ENCODE measurements around the gene FOSL2. TPM values are rescaled to one million over a fixed set of nuclear protein-coding genes. Genes with fewer than 3 reads are reported as not detected.

The FOSL2 gene
- polyA plus RNA-seq, 1 donor (not counting 4 experiments of a cell fraction or from before 2014, with no cell fraction given) = 24.1 TPM

GRCh38 chr2:28411166-28411755 lies 18.6 kb downstream of the FOSL2 start:
- dilution Hi-C loops (cut with MboI; ENCODE audit: extremely low pct_ligation_motif_present, low sequenced_read_pairs) = no loop called here
- DNase-seq (ENCODE audit: low read depth, low spot score) (no peak), FAIRE-seq (no peak)
- Histone ChIP-seq H3K79me2 (ENCODE audit: control insufficient read depth, insufficient read depth, low read length) (peaks cover 15% of the 10 kb centered on the region), H3K27ac (ENCODE audit: control insufficient read depth, insufficient read depth, low read length) (no peak overlapping the region), H3K9ac (ENCODE audit: control insufficient read depth, extremely low read depth, insufficient read depth, low read length) (no peak overlapping the region), H4K20me1 (ENCODE audit: control insufficient read depth, extremely low read depth, insufficient read depth, low read length) (peaks cover 2% of the 10 kb centered on the region), H3K9me1 (ENCODE audit: control insufficient read depth, extremely low read depth, insufficient read depth, low read length) (peaks cover 9% of the 10 kb centered on the region), H3K4me3 (ENCODE audit: control insufficient read depth in 2 of 3, extremely low read depth in 1 of 3, insufficient read depth in 2 of 3, low read depth in 1 of 3, low read length in 3 of 3) (no peak overlapping the region), H2AFZ (ENCODE audit: control insufficient read depth, low read length) (no peak overlapping the region), H3K27me3 (ENCODE audit: control insufficient read depth, extremely low read depth, insufficient read depth, low read length) (no peaks in the 10 kb centered on the region), H3K4me1 (ENCODE audit: control insufficient read depth, extremely low read depth, insufficient read depth, low read length) (peaks cover 32% of the 10 kb centered on the region), H3K36me3 (ENCODE audit: control insufficient read depth in 2 of 2, extremely low read depth in 1 of 2, insufficient read depth in 2 of 2, low read length in 2 of 2) (peaks cover 58 to 71% of the 10 kb centered on the region in 2 experiments), H3K9me3 (ENCODE audit: control insufficient read depth, low read depth, low read length) (no peaks in the 10 kb centered on the region), H3K4me2 (ENCODE audit: control insufficient read depth, extremely low read depth, insufficient read depth, low read depth, low read length) (no peak overlapping the region)
- TF ChIP-seq EZH2 (IDR thresholded peaks at IDR 0.05; ENCODE audit: low read length) (no peak), CTCF (optimal IDR thresholded peaks at IDR 0.05 in 1 of 3, IDR thresholded peaks at IDR 0.05 in 1 of 3, conservative IDR thresholded peaks at IDR 0.05 in 1 of 3; ENCODE audit: extremely low read depth in 1 of 3, insufficient read depth in 2 of 3, low read length in 3 of 3) (no peak)

- DNase-seq (ENCODE audit: low read depth, low spot score) = no peak
- H3K27me3 ChIP-seq (ENCODE audit: control insufficient read depth, extremely low read depth, insufficient read depth, low read length) = no peaks in the 10 kb centered on the region
- dilution Hi-C loops (cut with MboI; ENCODE audit: extremely low pct_ligation_motif_present, low sequenced_read_pairs) = no loop called here
- TF ChIP-seq CTCF (optimal IDR thresholded peaks at IDR 0.05 in 1 of 3, IDR thresholded peaks at IDR 0.05 in 1 of 3, conservative IDR thresholded peaks at IDR 0.05 in 1 of 3; ENCODE audit: extremely low read depth in 1 of 3, insufficient read depth in 2 of 3, low read length in 3 of 3) = no peak
- no peak for TF ChIP-seq EZH2 (IDR thresholded peaks at IDR 0.05; ENCODE audit: low read length)
- H3K9ac ChIP-seq (ENCODE audit: control insufficient read depth, extremely low read depth, insufficient read depth, low read length) = no peak overlapping the region
- no peaks in the 10 kb centered on the region for H3K9me3 ChIP-seq (ENCODE audit: control insufficient read depth, low read depth, low read length)
- H2AFZ ChIP-seq (ENCODE audit: control insufficient read depth, low read length) = no peak overlapping the region
- peaks cover 24% of the 10 kb centered on the region for H3K4me1 ChIP-seq (ENCODE audit: control insufficient read depth, extremely low read depth, insufficient read depth, low read length)
- peaks cover 15% of the 10 kb centered on the region for H3K79me2 ChIP-seq (ENCODE audit: control insufficient read depth, insufficient read depth, low read length)
- no peak for FAIRE-seq
- H3K4me2 ChIP-seq (ENCODE audit: control insufficient read depth, extremely low read depth, insufficient read depth, low read depth, low read length) = no peak overlapping the region
- no peak overlapping the region for H3K27ac ChIP-seq (ENCODE audit: control insufficient read depth, insufficient read depth, low read length)
- peaks cover 57 to 67% of the 10 kb centered on the region in 2 experiments for H3K36me3 ChIP-seq (ENCODE audit: control insufficient read depth in 2 of 2, extremely low read depth in 1 of 2, insufficient read depth in 2 of 2, low read length in 2 of 2)
- H3K4me3 ChIP-seq (ENCODE audit: control insufficient read depth in 2 of 3, extremely low read depth in 1 of 3, insufficient read depth in 2 of 3, low read depth in 1 of 3, low read length in 3 of 3) = no peak overlapping the region
- H4K20me1 ChIP-seq (ENCODE audit: control insufficient read depth, extremely low read depth, insufficient read depth, low read length) = peaks cover 2% of the 10 kb centered on the region
- H3K9me1 ChIP-seq (ENCODE audit: control insufficient read depth, extremely low read depth, insufficient read depth, low read length) = peaks cover 9% of the 10 kb centered on the region
Measured at GRCh38 chr2:28411956-28412609, 19.4 kb downstream of the FOSL2 start.
